ENCODE data around the gene MACROH2A1. TPM values are rescaled to one million over a fixed set of nuclear protein-coding genes. Genes with fewer than 3 reads are reported as not detected.
A peak's percentile ranks its signal among the peaks of the same experiment; 100 is the strongest.

MACROH2A1 gene
- total and polyA plus RNA-seq, 10 of the 15 experiments (the other 5 are each of a cell fraction or from before 2014, with no cell fraction given) = 45.7 to 230 (median 196) TPM

DNA sequence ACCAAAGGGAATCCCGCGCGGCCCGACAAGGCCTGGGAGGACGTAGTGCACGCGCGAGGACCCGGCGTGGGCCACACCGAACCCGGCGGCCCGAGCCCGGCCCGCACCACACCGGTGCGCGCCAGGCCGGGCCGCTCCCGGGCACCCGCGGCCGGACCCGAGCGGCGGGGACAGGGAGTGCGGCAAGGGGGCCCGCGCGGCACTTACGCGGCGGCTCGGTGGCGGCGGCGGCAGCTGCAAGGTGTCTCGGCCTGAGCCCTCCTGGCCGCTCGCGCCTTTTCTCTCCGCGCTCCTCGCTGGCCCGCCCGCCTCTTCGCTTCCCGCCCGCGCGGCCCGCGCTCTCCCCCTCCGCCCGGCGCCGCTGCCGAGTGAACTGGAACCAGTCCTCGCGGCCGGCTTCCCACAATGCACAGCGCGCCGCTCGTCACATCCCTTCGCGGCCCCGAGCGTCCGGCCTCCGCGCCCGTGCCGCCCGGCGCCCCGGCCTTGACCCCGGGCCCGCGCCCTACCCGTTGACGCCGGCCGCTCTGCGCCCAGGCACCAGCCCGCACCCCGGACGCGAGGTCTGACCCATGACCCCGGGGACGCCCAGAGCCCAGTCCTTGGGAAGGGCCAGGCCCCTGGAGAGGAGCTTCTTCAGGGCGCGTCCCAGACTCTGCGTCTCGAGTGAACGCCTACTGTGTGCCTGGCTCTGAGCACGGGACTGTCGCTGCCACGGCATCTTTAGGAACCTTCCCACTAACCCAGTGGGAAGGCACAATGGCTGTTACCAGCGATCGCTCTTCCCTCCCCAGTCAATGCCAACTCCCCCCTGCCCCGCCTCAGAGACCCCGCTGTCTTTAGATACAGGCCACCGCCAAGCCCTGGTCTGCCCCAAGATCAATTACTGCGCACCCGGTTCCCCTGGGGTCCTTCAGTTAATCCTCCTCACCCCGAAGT is at the start of gene MACROH2A1 (continued):
- TF ChIP-seq HCFC1 (IDR thresholded peaks at IDR 0.05; ENCODE audit: low read length) = peak; percentile 32; the same call in 1 of the 2 replicates
- no peak for TF ChIP-seq YBX1 (IDR thresholded peaks at IDR 0.05)

DNA sequence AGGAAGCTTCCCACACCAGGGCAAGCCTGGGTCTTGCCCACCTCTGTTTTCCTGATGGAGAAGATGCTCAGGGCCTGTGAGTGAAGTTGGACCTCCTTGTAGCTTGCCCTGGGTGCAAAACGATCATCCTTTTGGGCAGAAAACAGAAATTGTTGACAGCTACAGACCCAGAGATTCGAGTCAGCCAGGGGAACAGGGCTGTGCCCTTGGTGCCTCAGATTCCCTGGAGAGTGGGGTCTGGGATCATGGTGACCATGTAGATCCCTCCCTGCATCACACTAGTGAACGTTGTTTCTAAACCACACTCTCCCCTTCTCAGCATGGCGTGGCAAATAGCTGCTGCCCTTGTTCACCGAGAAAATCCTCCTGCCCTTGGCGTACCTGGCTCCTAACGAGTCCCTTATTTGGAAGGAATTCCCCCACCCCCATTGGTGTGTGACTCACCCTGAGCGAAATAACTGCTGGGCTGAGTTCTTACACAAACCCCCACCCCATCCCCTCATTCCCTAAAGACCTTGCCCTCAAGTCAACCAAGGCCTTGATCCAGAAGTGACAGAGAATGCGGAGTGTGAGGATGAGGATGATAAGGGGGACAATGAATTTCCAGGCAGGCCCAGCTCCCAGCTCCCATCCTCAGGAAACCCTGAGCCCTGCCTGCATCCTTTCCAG is 49.2 kb upstream of the MACROH2A1 start:
- no peak for FAIRE-seq
- H3K4me1 ChIP-seq (ENCODE audit: control insufficient read depth, insufficient read depth, low read length) = peaks cover 23% of the 10 kb centered on the region
- no peak overlapping the region for H3K27ac ChIP-seq (ENCODE audit: control insufficient read depth, insufficient read depth)
- ChIA-PET POLR2A (no interaction called here), SMC1A (ENCODE audit: uncharacterized antibody, unreplicated experiment) (interaction anchor here (0.6 to 1.5 kb wide), 2 partner anchors 9 to 944 kb away, joined by 3 to 4 read pairs; no protein-coding TSS in a partner anchor), CTCF (interaction anchor here (1.0 to 4.2 kb wide), 6 partner anchors 9 to 104 kb away, joined by 3 to 35 read pairs (median 10); no protein-coding TSS in a partner anchor), RAD21 (ENCODE audit: unreplicated experiment) (interaction anchor here (1.0 to 1.5 kb wide), 2 partner anchors 9 to 118 kb away, joined by 3 to 4 read pairs; no protein-coding TSS in a partner anchor)
- peak overlapping the region; percentile 38 for H3K4me2 ChIP-seq (ENCODE audit: control insufficient read depth, insufficient read depth)
- 13% methylated on average over 9 of the region's 9 CpGs for WGBS (ENCODE audit: insufficient coverage, insufficient replicate concordance, low lambda C conversion rate, missing lambda C conversion rate)
- H3K27me3 ChIP-seq (replicated peaks in 1 of 2; ENCODE audit: control insufficient read depth in 2 of 2, insufficient read depth in 2 of 2, low read length in 1 of 2) = 0 out of 4 replicates have a peak, but pooled peaks cover 0 to 1% of the 10 kb centered on the region in 2 experiments
- ATAC-seq = peak; percentile 44; the same call in 1 of the 3 replicates
- in situ Hi-C loops (cut with MboI) (no loop called here), intact Hi-C loops (cut with micrococcal nuclease; ENCODE audit: unreplicated experiment) (no loop called here)
- no peak overlapping the region for H3K4me3 ChIP-seq
- H3K9ac ChIP-seq (ENCODE audit: control insufficient read depth, insufficient read depth, low read length) = no peak overlapping the region
- H3K36me3 ChIP-seq (ENCODE audit: control insufficient read depth in 2 of 2, insufficient read depth in 2 of 2, low read length in 1 of 2) = no peaks in the 10 kb centered on the region
- peak in 1 of 2 experiments; percentile 33; a peak in 1 of 3 replicates for TF ChIP-seq EGR1 (IDR thresholded peaks at IDR 0.05; ENCODE audit: borderline replicate concordance in 1 of 2, low read depth in 2 of 2, low read length in 2 of 2)
- no peak for TF ChIP-seq JUND (IDR thresholded peaks at IDR 0.05; ENCODE audit: low read depth, low read length)
- no peak for TF ChIP-seq CHD2 (IDR thresholded peaks at IDR 0.05; ENCODE audit: borderline replicate concordance, low read depth, low read length)
- DNase-seq (ENCODE audit: low read depth, low spot score) = no peak
- no peaks in the 10 kb centered on the region for H4K20me1 ChIP-seq (ENCODE audit: control insufficient read depth, insufficient read depth)
- H3K79me2 ChIP-seq (ENCODE audit: control insufficient read depth, insufficient read depth, low read length) = no peaks in the 10 kb centered on the region
- no TSS peak for BruUV-seq (replicated peaks)
- no peaks in the 10 kb centered on the region; the same call in 2 of the 3 replicates for H3K9me3 ChIP-seq (replicated peaks; ENCODE audit: control insufficient read depth, insufficient read depth, low read length)
- no peak overlapping the region; the same call in 1 of the 2 replicates for H2AFZ ChIP-seq (ENCODE audit: control insufficient read depth, low read depth, low read length)
